Measurements from ENCODE around the gene U2SURP.

DNA sequence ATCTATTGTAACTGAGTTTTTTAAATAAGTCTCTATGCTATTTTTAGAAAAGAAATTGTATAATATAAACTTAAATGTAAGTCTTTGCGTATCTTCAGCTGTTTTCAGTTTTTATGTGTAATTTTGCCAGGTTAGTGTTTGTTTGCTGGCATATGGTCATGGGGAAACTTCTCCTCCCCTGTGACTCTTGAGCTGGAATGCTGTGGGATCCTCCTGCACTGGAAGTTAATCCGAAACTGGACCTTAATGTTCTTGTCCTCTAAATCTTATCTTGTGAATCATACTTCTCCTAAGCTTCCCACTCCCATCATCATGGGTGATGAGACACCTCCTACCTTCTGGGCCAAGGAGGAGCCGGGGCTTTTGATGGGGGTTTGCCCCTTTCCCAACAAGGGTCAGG lies 65.8 kb downstream of the U2SURP start:
- TF ChIP-seq POLR2AphosphoS5 (IDR thresholded peaks at IDR 0.05; ENCODE audit: borderline replicate concordance, low read depth, low read length) (no peak), FOXP2 (optimal IDR thresholded peaks at IDR 0.05; ENCODE audit: control extremely low read depth, extremely low read length, insufficient read depth) (no peak), EZH2 (IDR thresholded peaks at IDR 0.05) (no peak)

All from SK-N-MC (cell line).